DOHH2 (cell line): Measurements from ENCODE around the gene C3orf20.

Experiments used
- CTCF ChIP-seq: fragments of 200-600 bp; sonication (generic); IDR thresholded peaks from one replicate; pipeline ENCODE4 v1.5.1; 2014; ENCODE audit warnings: antibody characterized with exemption, mild to moderate bottlenecking, low read depth, low read length; ENCODE audit not compliant: poor library complexity, severe bottlenecking
- EZH2phosphoT487 ChIP-seq: fragments of 200-600 bp; sonication (generic); IDR thresholded peaks from 2 replicates; pipeline ENCODE4 v1.6.1; 2017; ENCODE audit warnings: borderline replicate concordance, mild to moderate bottlenecking, antibody characterized with exemption, low read length, moderate library complexity, mixed read lengths

- TF ChIP-seq EZH2phosphoT487 = no peak
- no peak for TF ChIP-seq CTCF
These were observed 24.7 kb downstream of the C3orf20 start for GRCh38 chr3:14699643-14700042.
